ENCODE results near the gene KDM4C. TPM values are rescaled to one million over a fixed set of nuclear protein-coding genes. Genes with fewer than 3 reads are reported as not detected.

KDM4C gene
- total RNA-seq, 1 donor from 2014 or later, result 11.1 TPM

- H3K27me3 Mint-ChIP-seq (ENCODE audit: insufficient read depth, low read depth), result no peaks in the 10 kb centered on the region
- no peaks in the 10 kb centered on the region for H3K4me1 ChIP-seq
- no peak overlapping the region for H3K9ac ChIP-seq
- H3K79me2 ChIP-seq (ENCODE audit: low read depth), result no peaks in the 10 kb centered on the region
- no peak overlapping the region for H3K27ac Mint-ChIP-seq
- no peaks in the 10 kb centered on the region for H3K36me3 Mint-ChIP-seq
- H3K27me3 ChIP-seq, result no peaks in the 10 kb centered on the region
- TF ChIP-seq EZH2phosphoT487 (IDR thresholded peaks at IDR 0.05), result no peak
- TF ChIP-seq, protein P1, sequence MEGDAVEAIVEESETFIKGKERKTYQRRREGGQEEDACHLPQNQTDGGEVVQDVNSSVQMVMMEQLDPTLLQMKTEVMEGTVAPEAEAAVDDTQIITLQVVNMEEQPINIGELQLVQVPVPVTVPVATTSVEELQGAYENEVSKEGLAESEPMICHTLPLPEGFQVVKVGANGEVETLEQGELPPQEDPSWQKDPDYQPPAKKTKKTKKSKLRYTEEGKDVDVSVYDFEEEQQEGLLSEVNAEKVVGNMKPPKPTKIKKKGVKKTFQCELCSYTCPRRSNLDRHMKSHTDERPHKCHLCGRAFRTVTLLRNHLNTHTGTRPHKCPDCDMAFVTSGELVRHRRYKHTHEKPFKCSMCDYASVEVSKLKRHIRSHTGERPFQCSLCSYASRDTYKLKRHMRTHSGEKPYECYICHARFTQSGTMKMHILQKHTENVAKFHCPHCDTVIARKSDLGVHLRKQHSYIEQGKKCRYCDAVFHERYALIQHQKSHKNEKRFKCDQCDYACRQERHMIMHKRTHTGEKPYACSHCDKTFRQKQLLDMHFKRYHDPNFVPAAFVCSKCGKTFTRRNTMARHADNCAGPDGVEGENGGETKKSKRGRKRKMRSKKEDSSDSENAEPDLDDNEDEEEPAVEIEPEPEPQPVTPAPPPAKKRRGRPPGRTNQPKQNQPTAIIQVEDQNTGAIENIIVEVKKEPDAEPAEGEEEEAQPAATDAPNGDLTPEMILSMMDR (IDR thresholded peaks at IDR 0.05), result no peak
- no peak for TF ChIP-seq EZH2 (IDR thresholded peaks at IDR 0.05)
- no peaks in the 10 kb centered on the region for H3K36me3 ChIP-seq
- no peak overlapping the region for H3K4me3 ChIP-seq
- H3K4me3 Mint-ChIP-seq, result no peak overlapping the region
- no peaks in the 10 kb centered on the region for H3K9me3 Mint-ChIP-seq
- H2AFZ ChIP-seq (replicated peaks), result no peak overlapping the region
- no peak overlapping the region for H3K27ac ChIP-seq
- H3F3A ChIP-seq (ENCODE audit: low read depth), result no peaks in the 10 kb centered on the region
- H3K4me2 ChIP-seq, result no peak overlapping the region
- peaks cover under 1% of the 10 kb centered on the region for H3K4me1 Mint-ChIP-seq
- H3K9me3 ChIP-seq (ENCODE audit: low read depth), result no peaks in the 10 kb centered on the region
- no peak for DNase-seq (ENCODE audit: low spot score)
- H4K20me1 ChIP-seq (ENCODE audit: low read depth), result no peaks in the 10 kb centered on the region
Observed at GRCh38 chr9:6938447-6938846, 180.7 kb downstream of the KDM4C start.

DNA sequence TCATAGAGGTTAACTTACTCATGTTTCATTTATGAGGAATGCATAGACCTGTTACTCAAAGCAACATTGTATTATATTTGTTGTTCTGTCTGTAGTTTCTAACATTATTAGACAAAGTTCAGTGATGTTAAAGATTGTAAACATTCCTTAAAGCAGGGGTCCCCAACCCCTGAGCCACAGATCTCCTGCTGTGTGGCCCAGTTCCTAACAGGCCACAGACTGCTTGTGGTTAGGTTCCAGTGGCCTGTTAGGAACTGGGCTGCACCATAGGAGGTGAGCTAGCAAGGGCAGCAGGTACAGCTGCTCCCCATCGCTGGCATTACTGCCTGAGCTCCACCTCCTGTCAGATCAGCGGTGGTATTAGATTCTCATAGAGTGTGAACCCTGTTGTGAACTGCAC lies 181.1 kb downstream of the KDM4C start:
- Mint-ChIP-seq H3K27me3 (ENCODE audit: insufficient read depth, low read depth) (no peaks in the 10 kb centered on the region), H3K9me3 (no peaks in the 10 kb centered on the region), H3K27ac (no peak overlapping the region), H3K36me3 (no peaks in the 10 kb centered on the region), H3K4me1 (peaks cover 4% of the 10 kb centered on the region), H3K4me3 (no peak overlapping the region)
- no peak overlapping the region for H3K4me2 ChIP-seq
- no peaks in the 10 kb centered on the region for H3K4me1 ChIP-seq
- H3K9ac ChIP-seq, result no peak overlapping the region
- H2AFZ ChIP-seq (replicated peaks), result no peak overlapping the region
- no peaks in the 10 kb centered on the region for H3K9me3 ChIP-seq (ENCODE audit: low read depth)
- DNase-seq (ENCODE audit: low spot score), result no peak
- TF ChIP-seq EZH2 (IDR thresholded peaks at IDR 0.05), result no peak
- TF ChIP-seq, protein P1 (IDR thresholded peaks at IDR 0.05), result no peak
- TF ChIP-seq EZH2phosphoT487 (IDR thresholded peaks at IDR 0.05), result no peak
- no peaks in the 10 kb centered on the region for H3K79me2 ChIP-seq (ENCODE audit: low read depth)
- H3K27me3 ChIP-seq, result no peaks in the 10 kb centered on the region
- no peaks in the 10 kb centered on the region for H3K36me3 ChIP-seq
- H3K4me3 ChIP-seq, result no peak overlapping the region
- no peaks in the 10 kb centered on the region for H4K20me1 ChIP-seq (ENCODE audit: low read depth)
- no peaks in the 10 kb centered on the region for H3F3A ChIP-seq (ENCODE audit: low read depth)
- no peak overlapping the region for H3K27ac ChIP-seq

GRCh38 chr9:6941501-6941900 lies 183.7 kb downstream of the KDM4C start:
- Histone ChIP-seq H3K79me2 (ENCODE audit: low read depth) (no peaks in the 10 kb centered on the region), H2AFZ (replicated peaks) (no peak overlapping the region), H3K36me3 (no peaks in the 10 kb centered on the region), H3K9ac (no peak overlapping the region), H4K20me1 (ENCODE audit: low read depth) (no peaks in the 10 kb centered on the region), H3K4me3 (no peak overlapping the region), H3K9me3 (ENCODE audit: low read depth) (no peaks in the 10 kb centered on the region), H3K27me3 (no peaks in the 10 kb centered on the region), H3K4me1 (no peaks in the 10 kb centered on the region), H3F3A (ENCODE audit: low read depth) (no peaks in the 10 kb centered on the region), H3K4me2 (no peak overlapping the region), H3K27ac (no peak overlapping the region)
- peaks cover 15% of the 10 kb centered on the region for H3K4me1 Mint-ChIP-seq
- TF ChIP-seq EZH2 (IDR thresholded peaks at IDR 0.05) (no peak), EZH2phosphoT487 (IDR thresholded peaks at IDR 0.05) (no peak)
- TF ChIP-seq, protein P1 (IDR thresholded peaks at IDR 0.05), result no peak
- no peak overlapping the region for H3K4me3 Mint-ChIP-seq
- no peak overlapping the region for H3K27ac Mint-ChIP-seq
- no peaks in the 10 kb centered on the region for H3K27me3 Mint-ChIP-seq (ENCODE audit: insufficient read depth, low read depth)
- no peaks in the 10 kb centered on the region for H3K9me3 Mint-ChIP-seq
- H3K36me3 Mint-ChIP-seq, result no peaks in the 10 kb centered on the region
- no peak for DNase-seq (ENCODE audit: low spot score)

Measured in neural progenitor cell (in vitro differentiated cells).